DMS79 (cell line): ENCODE measurements around the gene SLC16A10.
"Not testable (repeated sequence)": the region's sequence is repeated elsewhere in the genome, so short reads cannot be mapped to it uniquely, and the experiment has no call there.

Source experiments
- DNase-seq: peaks from one replicate; lab custom pipeline; 2025; lab: John Stamatoyannopoulos, UW

Gene SLC16A10

DNA sequence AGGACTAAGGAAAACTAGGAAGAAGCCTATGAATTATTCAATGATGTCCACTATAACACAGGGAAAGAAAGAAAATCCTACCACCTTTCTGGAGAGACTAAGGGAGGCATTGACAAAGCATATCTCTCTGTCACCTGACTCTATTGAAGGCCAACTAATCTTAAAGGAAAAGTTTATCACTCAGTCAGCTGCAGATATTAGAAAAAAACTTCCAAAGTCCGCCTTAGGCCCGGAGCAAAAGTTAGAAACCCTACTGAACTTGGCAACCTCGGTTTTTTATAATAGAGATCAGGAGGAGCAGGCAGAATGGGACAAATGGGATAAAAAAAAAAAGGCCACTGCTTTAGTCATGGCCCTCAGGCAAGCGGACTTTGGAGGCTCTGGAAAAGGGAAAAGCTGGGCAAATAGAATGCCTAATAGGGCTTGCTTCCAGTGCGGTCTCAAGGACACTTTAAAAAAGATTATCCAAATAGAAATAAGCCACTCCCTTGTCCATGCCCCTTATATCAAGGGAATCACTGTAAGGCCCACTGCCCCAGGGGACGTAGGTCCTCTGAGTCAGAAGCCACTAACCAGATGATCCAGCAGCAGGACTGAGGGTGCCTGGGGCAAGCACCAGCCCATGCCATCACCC lies 47.0 kb downstream of the SLC16A10 start:
- not testable (repeated sequence) for DNase-seq

GRCh38 chr6:111137489-111138093 lies 50.3 kb downstream of the SLC16A10 start:
- not testable (repeated sequence) for DNase-seq

DNA sequence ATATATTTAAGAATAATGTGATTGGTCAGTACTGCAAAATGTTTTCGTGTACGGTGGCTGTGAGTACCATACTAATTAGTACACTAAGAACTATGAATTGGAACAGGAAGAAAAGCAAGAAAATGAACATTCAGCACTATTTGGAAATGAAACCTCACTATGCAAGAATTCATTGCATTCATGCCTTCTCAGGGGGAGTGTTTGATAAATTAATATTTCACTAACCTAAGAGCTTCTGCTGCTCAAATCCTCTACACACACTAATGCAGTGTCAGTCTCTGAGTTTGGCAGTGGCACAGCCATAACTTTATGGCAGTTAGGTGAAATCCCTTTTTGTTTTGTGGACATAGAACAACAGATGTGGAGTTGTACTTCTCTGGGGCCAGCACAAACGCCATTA lies 60.1 kb downstream of the SLC16A10 start:
- no peak for DNase-seq

DNA sequence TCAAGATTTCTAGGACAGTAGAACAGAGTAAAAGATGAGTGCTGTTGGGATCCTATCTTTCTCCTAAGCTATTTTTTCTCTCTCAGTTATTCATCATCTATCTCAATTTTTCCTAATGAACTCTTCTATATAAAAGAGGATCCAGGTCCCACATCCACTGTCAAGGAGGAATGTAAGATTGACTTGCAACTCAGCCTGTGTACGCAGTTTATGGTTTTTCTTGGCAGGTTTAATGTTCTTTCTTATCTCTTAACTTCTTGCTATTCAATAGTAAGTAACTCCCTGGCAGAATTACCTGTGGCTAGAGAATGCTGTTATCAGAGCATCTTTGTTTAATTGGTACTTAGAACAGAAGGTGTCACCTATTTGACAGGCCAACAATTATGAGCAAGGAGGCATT lies 60.8 kb downstream of the SLC16A10 start:
- no peak for DNase-seq

DNA sequence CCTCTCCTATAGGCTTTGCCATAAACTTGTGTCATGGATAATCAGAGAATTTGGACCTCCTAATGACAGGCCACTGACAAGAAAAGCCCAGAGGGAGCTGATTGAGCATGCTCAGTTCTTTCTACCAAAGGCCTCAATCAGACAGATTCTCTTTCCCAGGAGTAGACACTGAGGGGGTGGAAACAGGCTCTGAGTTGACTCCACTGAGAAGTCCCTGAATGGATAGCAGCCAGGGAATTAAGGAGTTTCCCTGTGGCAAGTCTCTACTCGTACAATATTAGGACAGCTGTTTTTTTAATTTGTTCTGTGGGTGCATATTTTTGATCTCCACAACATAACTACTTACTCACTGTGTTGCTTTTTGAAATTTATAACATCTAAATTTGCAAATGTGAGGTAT lies 63.3 kb downstream of the SLC16A10 start:
- DNase-seq: no peak

DNA sequence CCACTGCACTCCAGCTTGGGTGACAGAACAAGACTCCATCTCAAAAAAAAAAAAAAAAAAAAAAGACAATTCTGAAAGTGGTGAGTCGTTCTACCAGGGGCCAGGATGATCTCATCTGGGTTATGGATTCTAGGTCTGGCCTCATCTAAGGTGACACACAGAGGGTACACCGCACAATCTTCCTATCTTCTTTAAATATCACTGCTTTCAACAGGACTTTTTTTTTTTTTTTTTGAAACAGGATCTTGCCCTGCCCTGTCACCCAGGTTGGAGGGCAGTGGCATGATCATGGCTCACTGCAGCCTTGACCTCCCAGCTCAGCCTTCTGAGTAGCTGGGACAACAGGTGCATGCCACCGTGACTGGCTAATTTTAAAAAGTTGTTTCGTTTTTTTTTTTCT lies 67.7 kb downstream of the SLC16A10 start:
- DNase-seq: no peak

- DNase-seq: no peak
These were observed 70.1 kb downstream of the SLC16A10 start for GRCh38 chr6:111157412-111157811.

DNA sequence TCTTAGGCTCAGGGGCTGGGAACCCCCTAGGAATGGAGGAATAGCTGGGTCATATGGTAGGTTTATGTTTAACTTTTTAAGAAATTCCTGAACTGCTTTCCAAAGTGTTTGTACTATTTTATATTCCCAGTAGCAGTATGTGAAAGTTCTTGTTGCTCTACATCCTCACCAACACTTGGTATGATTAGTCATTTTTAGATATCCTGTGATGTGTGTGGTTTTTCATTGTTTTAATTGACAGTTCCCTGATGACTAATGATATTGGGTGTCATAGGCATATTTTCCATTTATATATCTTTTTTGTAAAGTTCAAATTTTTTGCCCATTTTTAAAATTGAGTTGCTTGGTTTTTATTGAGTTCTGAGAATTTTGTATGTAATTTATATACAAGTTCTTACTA lies 72.3 kb downstream of the SLC16A10 start:
- no peak for DNase-seq

GRCh38 chr6:111161650-111162049 lies 74.3 kb downstream of the SLC16A10 start:
- DNase-seq: no peak

DNA sequence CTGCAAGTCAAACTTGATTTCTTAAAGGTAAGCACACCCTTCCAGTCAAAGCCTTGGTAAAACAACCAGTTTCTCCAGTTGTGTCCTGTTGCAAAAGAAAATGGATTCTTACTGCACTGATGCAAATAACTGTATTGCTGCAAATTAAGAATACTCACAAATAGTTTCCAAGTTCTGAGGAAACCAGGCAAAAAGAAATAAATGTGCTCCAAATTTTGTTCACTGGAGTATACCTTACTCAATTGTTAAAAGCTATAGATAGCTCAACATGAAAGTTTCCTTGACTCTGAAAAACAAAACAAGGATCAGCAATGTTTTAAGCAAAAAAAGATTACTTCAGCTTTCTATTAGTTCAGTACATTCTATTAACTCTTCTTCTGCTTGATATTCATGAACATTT lies 75.2 kb downstream of the SLC16A10 start:
- no peak for DNase-seq

DNA sequence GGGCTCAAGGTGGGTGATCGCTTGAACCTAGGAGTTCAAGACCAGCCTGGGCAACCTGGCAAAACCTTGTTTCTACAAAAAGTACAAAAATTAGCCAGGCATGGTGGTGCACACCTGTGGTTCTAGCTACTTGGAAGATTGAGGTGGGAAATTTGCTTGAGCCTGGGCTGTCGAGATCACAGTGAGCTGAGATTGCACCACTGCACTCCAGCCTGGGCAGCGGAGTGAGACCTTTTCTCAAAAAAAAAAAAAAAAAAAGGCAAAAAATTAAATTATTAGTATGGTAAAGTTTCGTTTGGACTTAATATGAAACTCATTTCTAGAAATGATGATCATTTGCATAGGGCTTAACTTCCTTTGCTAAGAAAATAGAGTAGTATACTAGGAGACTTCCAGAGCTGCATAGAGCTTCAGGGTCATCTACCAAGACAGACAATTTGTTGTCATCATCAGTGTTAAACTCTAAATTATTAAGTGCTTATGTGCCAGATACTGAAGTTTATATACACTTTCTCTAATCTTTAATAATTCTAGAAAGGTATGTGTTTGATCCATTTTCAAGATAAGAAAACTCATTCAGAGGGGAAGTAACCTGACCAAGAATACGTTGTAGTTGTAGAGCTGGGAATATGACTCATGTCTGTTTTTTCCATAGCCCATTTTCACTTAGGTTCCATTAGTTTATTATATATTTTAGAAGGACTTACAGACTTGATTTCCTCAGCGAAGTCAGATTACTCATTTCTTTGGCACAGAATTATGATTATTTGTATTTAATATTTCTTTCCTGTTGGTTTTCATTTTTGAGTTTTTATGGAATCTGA lies 84.5 kb downstream of the SLC16A10 start:
- no peak for DNase-seq

- no peak for DNase-seq
These were observed 85.3 kb downstream of the SLC16A10 start for GRCh38 chr6:111172563-111172962.

GRCh38 chr6:111173341-111173740 lies 86.0 kb downstream of the SLC16A10 start:
- DNase-seq: no peak

- DNase-seq: no peak
These were observed 86.6 kb downstream of the SLC16A10 start for GRCh38 chr6:111173946-111174345.

GRCh38 chr6:111175109-111175508 lies 87.8 kb downstream of the SLC16A10 start:
- no peak for DNase-seq

GRCh38 chr6:111176038-111176759 lies 88.9 kb downstream of the SLC16A10 start:
- no peak for DNase-seq

DNA sequence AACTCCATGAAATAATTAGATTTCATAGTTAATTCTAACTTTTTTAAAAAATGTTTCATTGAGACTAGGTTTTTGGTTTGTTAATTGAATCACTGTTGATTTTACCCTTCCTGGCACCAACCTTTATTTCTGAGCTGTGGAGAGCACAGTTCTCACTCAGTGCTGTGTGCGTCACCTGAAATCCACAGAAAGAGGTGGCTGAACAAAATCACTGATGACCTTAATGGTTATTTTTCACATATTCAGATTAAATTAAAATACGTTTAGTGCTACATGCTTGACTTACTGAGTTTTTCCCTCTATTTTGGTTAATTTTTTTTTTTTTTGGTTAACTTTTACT lies 89.4 kb downstream of the SLC16A10 start:
- no peak for DNase-seq

- DNase-seq: no peak
These were observed 89.8 kb downstream of the SLC16A10 start for GRCh38 chr6:111177131-111177530.

DNA sequence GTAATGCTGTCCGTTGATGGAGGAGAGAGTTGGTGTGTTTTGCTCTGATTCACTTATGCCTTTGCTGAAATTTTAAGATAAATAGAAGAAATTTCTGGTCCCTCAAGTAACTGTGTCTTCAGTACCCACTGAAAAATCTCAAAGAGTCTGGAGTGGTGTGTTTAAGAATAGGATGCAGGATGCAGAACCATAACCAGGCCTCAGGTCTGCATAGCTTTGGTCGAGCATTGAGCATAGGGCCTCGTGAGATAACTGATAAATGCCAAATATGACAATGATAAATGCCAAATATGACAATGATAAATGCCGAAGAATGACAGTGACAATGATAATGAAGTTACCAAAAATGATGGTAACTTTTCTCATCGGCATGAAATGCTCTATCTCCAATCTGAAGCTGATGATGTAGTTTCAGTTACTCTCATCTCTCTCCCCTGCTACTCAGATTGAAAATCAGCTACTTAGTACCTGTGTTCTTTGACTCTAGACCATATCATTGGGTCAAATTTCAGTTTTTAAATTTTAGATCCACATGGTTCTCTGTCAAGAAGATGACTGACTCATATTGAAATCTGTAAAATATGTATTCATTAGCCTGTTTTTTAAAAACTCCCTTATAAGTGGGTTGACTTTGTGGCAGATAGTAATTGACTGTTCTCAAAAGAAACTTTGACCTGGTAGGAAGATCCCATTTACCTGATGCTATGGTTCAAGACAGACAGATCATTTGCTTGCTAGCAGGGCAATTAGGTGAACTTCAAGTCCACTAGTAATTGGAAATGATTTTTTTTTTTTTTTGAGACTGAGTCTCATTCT lies 96.6 kb downstream of the SLC16A10 start:
- no peak for DNase-seq

- no peak for DNase-seq
These were observed 97.7 kb downstream of the SLC16A10 start for GRCh38 chr6:111184827-111185532.

- DNase-seq: no peak
These were observed 98.7 kb downstream of the SLC16A10 start for GRCh38 chr6:111185954-111186353.
